Ammon's horn (tissue), 1 donor: ENCODE results near the gene LRRC9.
"Not testable (repeated sequence)": the region's sequence is repeated elsewhere in the genome, so short reads cannot be mapped to it uniquely, and the experiment has no call there.

Experiments
- DNase-seq: peaks from one replicate; pipeline ENCODE4 v3.0.0-alpha.2; 2016; ENCODE audit warnings: low spot score

Gene LRRC9

GRCh38 chr14:59957890-59958289, 37.9 kb downstream of the LRRC9 start:
- not testable (repeated sequence) for DNase-seq

DNA sequence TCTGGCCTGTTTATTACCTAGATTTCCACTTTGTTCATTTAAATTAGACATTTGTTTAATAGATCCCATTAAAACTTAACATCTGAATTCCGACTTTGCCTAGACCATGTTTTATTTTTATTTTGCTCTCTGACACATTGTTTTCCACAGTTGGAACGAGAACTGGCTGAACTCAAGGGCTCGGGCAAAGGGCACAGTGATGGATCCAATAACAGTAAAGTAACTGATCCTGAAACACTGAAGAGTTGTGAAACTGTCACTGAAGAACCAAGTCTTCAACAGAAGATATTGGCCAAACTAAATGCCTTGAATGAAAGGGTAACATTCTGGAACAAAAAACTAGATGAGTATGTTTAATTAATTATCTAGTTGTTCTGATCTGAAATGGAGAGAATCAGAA, 39.7 kb downstream of the LRRC9 start:
- DNase-seq, result no peak

DNA sequence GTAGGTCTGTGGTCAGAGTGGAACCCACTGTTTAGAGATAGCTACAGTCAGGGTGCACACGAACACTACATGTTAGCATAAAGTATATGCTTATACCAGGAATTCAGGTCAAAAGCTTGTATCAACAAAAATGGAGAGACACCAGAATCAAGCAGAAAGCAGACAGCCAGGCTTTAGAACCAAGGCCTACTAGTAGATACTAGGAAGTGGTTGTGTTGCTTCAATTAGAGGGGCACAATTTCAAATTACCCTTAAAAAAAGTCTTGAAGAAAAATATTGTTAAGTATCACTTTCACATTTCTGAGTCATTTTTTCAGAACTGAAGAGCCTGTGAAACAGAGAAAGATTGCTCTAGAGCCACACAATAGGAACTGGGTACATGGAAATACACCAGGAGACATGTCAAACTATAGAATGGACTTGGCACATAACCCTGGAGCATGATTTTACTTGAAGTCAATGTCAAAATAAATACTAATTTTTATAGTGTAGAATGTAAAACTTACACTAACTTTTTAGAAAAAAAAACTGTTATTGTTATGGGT, 41.6 kb downstream of the LRRC9 start:
- DNase-seq, result no peak

DNA sequence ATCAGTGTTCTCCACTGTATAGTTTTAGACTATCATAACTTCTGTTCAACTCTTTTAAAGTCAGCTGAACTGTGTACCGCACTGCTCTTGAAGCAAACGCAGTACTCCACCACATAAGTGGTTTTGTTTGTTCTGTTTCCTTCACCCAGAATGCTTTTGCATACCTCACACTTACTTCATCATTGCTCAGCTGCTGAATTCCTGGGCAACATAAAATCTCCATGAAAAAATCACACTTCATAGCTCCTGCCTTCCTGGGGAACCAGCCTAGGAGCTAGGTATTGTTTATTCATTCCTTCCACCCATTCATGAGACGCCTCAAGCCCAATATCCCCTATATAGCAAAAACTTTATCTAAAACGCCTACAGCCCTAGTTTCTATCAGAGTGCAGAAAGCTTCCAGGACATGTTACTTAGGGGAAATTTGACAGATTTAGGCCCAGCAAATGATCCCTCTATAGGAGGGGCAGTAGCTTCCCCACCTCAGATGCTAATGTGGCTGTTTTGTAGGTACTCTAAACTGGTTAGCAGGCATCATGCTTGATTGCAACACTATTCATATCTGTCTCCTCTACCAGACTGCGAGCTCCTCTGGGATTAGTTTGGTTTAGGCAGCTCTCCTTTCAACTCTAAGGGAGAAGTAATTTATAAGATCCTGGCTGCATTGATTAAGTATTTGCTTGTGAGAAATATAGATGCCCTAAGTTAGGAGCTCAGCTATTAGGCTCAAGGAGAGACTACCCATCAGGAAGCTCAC, 44.5 kb downstream of the LRRC9 start:
- DNase-seq, result no peak

DNA sequence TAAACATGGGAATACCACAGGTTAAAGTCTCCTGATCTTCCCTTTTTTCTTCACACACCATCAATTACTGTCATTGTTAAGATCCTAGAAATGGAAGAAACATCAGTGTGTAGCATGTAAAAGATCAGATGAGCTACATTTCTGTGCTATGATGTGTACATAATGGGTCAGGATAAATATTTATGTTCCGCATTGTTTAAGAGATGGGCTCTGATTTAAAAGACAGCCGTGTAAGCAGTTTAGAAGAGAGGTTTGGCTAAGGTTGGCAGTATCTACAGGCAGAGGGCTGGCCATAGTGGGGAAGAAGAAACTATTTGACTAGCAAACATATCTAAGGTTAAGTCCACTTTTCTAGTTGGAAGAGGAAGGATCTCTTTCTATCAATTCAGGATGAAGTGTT, 49.4 kb downstream of the LRRC9 start:
- DNase-seq, result no peak

DNA sequence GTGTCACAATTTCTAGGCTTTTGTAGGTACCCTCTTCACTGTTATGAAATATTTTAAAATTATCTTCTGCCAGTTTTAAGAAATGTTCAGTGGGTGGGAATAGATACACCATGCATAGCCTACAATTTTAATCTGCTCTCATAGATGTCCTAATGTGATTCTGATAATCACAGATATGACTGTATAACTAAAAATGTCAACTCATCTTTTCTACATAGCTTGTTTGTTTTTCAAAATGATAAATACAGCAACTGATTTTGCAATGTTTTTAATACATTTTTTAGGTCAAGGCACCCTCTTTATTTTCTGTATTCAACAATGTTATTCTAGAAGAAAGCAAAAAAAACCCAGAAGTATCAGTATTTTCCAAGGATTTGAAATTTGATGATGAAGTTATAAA, 61.6 kb downstream of the LRRC9 start:
- no peak for DNase-seq

GRCh38 chr14:59983048-59983447, 63.1 kb downstream of the LRRC9 start:
- no peak for DNase-seq

- no peak for DNase-seq
These were observed 66.7 kb downstream of the LRRC9 start for GRCh38 chr14:59986556-59987059.

DNA sequence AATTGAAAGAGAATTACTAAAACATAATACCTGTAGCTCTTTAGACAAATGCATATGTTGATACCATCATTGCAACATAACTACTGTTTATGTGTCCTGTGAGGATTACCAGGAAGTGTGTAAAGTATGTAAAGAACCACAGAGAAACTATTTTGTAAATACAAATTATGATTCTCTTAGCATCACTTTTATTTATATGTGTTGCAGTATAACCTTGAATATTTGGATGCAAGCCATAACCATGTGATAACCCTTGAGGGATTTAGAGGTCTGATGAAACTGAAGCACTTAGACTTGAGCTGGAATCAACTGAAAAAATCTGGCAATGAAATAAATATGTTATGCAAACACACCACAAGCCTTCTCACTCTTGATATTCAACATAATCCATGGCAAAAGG, 77.5 kb downstream of the LRRC9 start:
- DNase-seq, result no peak

- DNase-seq, result no peak
These were observed 78.0 kb downstream of the LRRC9 start for GRCh38 chr14:59997966-59998365.

- no peak for DNase-seq
These were observed 78.6 kb downstream of the LRRC9 start for GRCh38 chr14:59998564-59998963.

DNA sequence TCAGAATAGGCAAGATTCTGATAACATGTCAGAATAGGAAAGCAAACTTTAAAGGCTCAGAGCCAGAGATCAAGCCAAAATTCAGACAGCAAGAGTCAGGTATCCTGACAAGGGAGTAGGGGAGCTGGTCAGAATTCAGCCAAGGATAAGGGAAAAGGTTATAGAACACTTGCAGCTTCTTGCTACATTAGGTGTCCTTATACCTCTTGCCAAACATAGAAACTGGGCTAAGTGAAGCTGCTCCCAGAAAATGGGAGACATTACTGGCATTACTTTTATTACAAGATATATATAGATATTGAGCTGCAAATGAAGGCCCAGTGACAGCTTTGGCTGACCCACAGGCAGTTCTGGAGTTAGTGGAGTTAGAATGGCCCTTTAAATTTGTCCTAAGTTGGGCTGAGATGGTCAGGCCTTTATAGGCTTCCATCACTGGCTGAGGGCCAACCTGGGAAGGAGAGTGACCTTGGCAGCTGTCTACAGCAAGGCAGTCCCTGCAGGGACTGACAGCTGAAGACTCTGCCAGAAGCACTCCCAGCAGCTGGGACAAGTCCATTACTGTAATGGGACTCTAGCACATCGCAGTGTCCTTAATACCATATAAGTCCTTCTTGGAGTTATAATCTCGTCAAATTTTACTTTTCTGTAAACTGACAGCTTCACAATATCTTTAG, 83.0 kb downstream of the LRRC9 start:
- peak; percentile 8 for DNase-seq

GRCh38 chr14:60003991-60004390, 84.0 kb downstream of the LRRC9 start:
- DNase-seq, result no peak

DNA sequence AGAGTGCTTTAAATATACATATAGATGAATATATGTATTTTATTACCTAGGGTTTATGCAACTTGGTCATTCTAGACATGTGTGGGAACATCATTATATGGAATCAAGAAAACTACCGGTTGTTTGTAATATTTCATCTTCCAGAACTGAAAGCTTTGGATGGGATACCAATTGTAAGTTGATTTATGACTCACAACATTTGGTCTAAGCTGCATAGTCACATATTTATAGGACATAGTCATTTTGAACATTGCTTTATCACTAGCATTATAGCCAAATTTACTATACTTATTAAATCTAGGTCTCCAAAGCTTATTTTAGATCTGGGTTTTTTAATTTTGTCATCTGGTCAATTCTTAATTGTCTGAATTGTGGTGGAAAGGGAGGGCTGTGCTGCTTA, 88.1 kb downstream of the LRRC9 start:
- no peak for DNase-seq

DNA sequence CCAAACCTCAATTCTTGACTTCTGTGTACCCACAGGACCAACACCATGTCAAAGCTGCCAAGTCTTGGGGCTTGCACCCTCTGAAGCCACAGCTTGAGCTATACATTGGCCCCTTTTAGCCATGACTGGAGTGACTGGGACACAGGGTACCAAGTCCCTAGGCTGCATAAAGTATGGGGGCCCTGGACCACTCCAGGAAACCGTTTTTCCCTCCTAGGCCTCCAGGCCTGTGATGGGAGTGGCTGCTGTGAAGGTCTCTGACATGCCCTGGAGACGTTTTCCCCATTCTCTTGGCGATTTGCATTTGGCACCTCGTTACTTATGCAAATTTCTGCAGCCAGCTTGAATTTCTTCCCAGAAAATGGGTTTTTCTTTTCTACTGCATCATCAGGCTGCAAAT, 90.3 kb downstream of the LRRC9 start:
- DNase-seq, result not testable (repeated sequence)

DNA sequence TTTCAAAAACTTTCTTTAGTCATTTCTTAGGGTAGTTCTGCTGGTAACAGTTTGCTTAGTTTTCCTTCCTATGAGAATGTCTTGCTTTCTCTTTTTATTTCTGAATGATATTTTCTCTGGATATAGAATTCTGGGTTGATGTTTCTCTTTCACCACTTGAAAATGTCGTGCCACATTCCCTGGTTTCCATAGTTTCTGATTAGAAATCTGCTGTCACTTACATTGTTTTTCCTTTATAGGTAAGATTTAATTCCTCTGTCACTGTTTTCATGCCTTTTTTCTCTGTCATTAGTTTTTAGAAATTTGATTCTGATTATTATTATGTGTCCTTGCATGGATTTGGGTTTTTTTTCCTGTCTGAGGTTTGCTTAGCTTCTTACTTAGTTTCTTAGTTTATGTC, 94.5 kb downstream of the LRRC9 start:
- DNase-seq, result no peak

- no peak for DNase-seq
These were observed 101.7 kb downstream of the LRRC9 start for GRCh38 chr14:60021619-60022018.

DNA sequence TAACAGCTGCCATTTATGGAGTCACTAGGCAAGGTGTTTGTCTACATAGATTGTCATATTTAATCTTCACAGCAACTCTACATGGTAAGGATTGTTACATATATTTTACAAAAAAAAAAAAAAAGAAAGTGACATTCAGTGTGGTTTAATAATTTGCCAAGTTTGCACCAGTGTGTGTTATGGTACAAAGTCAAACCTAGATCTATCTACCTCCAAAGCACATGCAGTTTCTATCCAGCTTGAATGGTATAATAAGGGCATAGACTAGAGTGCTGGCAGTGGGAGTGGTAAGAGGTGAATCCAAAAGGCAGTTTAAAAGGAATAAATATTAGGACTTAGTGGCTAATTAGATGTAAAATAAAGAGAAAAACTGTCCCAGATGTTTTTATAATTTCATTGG, 105.6 kb downstream of the LRRC9 start:
- DNase-seq, result no peak

GRCh38 chr14:60035177-60035576, 115.2 kb downstream of the LRRC9 start:
- no peak for DNase-seq

- not testable (repeated sequence) for DNase-seq
These were observed 128.0 kb downstream of the LRRC9 start for GRCh38 chr14:60047976-60048375.

- no peak for DNase-seq
These were observed 131.8 kb downstream of the LRRC9 start for GRCh38 chr14:60051721-60052221.

- DNase-seq, result no peak
These were observed 138.1 kb downstream of the LRRC9 start for GRCh38 chr14:60058087-60058486.

DNA sequence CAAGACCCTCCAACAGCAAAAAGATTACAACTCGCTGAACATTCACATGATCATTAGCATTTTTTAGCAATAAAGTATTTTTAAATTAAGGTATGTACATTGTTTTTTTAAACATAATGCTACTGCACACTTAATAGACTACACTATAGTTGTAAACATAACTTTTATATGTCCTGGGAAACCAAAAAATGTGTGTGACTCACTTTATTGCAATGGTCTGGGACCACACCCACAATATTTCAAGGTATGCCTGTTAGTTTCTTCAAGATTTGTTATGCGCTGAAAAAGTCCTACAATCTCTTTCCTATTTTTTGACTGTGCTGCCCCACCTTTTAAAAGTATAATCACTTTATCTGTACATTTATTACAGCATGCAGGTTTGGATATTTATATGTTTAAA, 141.4 kb downstream of the LRRC9 start:
- no peak for DNase-seq
